B cell (primary cell): ENCODE measurements around the gene NDUFS4. TPM values are rescaled to one million over a fixed set of nuclear protein-coding genes. Genes with fewer than 3 reads are reported as not detected.
"Not testable (repeated sequence)": the region's sequence is repeated elsewhere in the genome, so short reads cannot be mapped to it uniquely, and the experiment has no call there.

ENCODE experiments used
- ATAC-seq: fragments of 200-7000 bp; cut with Tn5 transposase; one replicate; pipeline ENCODE4 v1.10.0; 2021; ENCODE audit warnings: low read depth, mild to moderate bottlenecking, moderate number of reproducible peaks, moderate library complexity
- CTCF ChIA-PET: fragments of 350-600 bp; sonication (Branson Sonifier 250); formaldehyde crosslinking; loops from one replicate; lab custom pipeline; 2021; ENCODE audit warnings: antibody characterized with exemption, inconsistent platforms; lab: Charles Lee
- POLR2A ChIA-PET: fragments of 350-600 bp; sonication (Branson Sonifier 250); formaldehyde crosslinking; loops from one replicate; lab custom pipeline; 2021; ENCODE audit warnings: antibody characterized with exemption; lab: Charles Lee
- DNase-seq: peaks from one replicate; pipeline ENCODE4 v3.0.0; 2013
- H2AFZ ChIP-seq: 2 replicates; pipeline ENCODE4 v1.6.1; 2012; ENCODE audit warnings: mild to moderate bottlenecking, low read depth, low read length; ENCODE audit not compliant: insufficient read depth, poor library complexity, severe bottlenecking
- H3K27ac ChIP-seq, 2 donors: 1 replicate in 1 of 2; 2 replicates in 1 of 2; pipeline ENCODE4 v1.5.1; 2012 to 2013; ENCODE audit warnings: low read length in 2 of 2, mild to moderate bottlenecking in 2 of 2, moderate library complexity in 1 of 2
- H3K27me3 ChIP-seq, 4 experiments: fragments of 200-600 bp in 1 of 4; sonication (generic) in 1 of 4; replicated peaks in 1 of 4; 1 replicate in 2 of 4; 2 replicates in 2 of 4; pipeline versions ENCODE4 v1.6.1 to v1.7.0; 2013 to 2016; ENCODE audit warnings: low read length in 3 of 4, mild to moderate bottlenecking in 2 of 4, mixed read lengths in 1 of 4, moderate library complexity in 1 of 4; ENCODE audit not compliant: insufficient read depth in 4 of 4, control insufficient read depth in 3 of 4; ENCODE audit errors: control extremely low read depth in 1 of 4
- H3K36me3 ChIP-seq, 2 experiments: replicated peaks in 1 of 2; 1 replicate in 1 of 2; 2 replicates in 1 of 2; pipeline versions ENCODE4 v1.6.1 to v1.7.1; 2013; ENCODE audit warnings: low read length in 1 of 2; ENCODE audit not compliant: insufficient read depth in 2 of 2, control insufficient read depth in 1 of 2; ENCODE audit errors: control extremely low read depth in 1 of 2, extremely low read depth in 1 of 2
- H3K4me1 ChIP-seq, 2 donors: fragments of 200-600 bp in 1 of 2; sonication (generic) in 1 of 2; 1 replicate in 1 of 2; 2 replicates in 1 of 2; pipeline versions ENCODE4 v1.5.1 to v1.6.1; 2013 to 2017; ENCODE audit warnings: low read length in 2 of 2; ENCODE audit not compliant: control insufficient read depth in 2 of 2, insufficient read depth in 2 of 2
- H3K4me2 ChIP-seq: replicated peaks from 2 replicates; pipeline ENCODE3; 2012; ENCODE audit warnings: mild to moderate bottlenecking, low read depth, low read length; ENCODE audit not compliant: poor library complexity, severe bottlenecking
- H3K4me3 ChIP-seq, 5 experiments: fragments of 200-600 bp in 1 of 5; sonication (generic) in 1 of 5; 1 replicate in 3 of 5; 2 replicates in 2 of 5; pipeline versions ENCODE4 v1.5.1 to v1.7.0; 2011 to 2016; ENCODE audit warnings: low read length in 4 of 5, mild to moderate bottlenecking in 4 of 5, low read depth in 2 of 5, control low read depth in 1 of 5, moderate library complexity in 1 of 5; ENCODE audit not compliant: insufficient read depth in 1 of 5; ENCODE audit errors: control extremely low read depth in 1 of 5, extremely low read depth in 1 of 5
- H3K79me2 ChIP-seq: fragments of 200-600 bp; sonication (generic); one replicate; pipeline ENCODE4 v1.6.0; 2016; ENCODE audit warnings: low read length; ENCODE audit not compliant: control insufficient read depth, insufficient read depth
- H3K9ac ChIP-seq: fragments of 200-600 bp; sonication (generic); 2 replicates; pipeline ENCODE4 v1.6.1; 2017; ENCODE audit warnings: mild to moderate bottlenecking, low read length, moderate library complexity
- H3K9me3 ChIP-seq, 3 donors: one replicate each; pipeline versions ENCODE4 v1.6.1 to v1.7.1; 2013; ENCODE audit warnings: low read length in 2 of 3; ENCODE audit not compliant: control insufficient read depth in 2 of 3, insufficient read depth in 1 of 3; ENCODE audit errors: control extremely low read depth in 1 of 3
- H4K20me1 ChIP-seq: 2 replicates; pipeline ENCODE4 v1.6.0; 2012; ENCODE audit warnings: mild to moderate bottlenecking, low read length; ENCODE audit not compliant: insufficient read depth, control insufficient read depth, poor library complexity, severe bottlenecking
- H3K27ac Mint-ChIP-seq: one replicate; pipeline ENCODE4 v1.8.0; 2021; ENCODE audit warnings: mixed read lengths
- H3K27me3 Mint-ChIP-seq: one replicate; pipeline ENCODE4 v1.8.0; 2021; ENCODE audit warnings: mixed read lengths
- H3K4me1 Mint-ChIP-seq: one replicate; pipeline ENCODE4 v1.8.0; 2021; ENCODE audit warnings: mixed read lengths
- H3K4me3 Mint-ChIP-seq: one replicate; pipeline ENCODE4 v1.8.0; 2021; ENCODE audit warnings: mixed read lengths
- H3K9me3 Mint-ChIP-seq: one replicate; pipeline ENCODE4 v1.8.0; 2022; ENCODE audit warnings: mixed read lengths; ENCODE audit not compliant: insufficient read depth
- CTCF ChIP-seq: fragments of 200-600 bp; IDR thresholded peaks from one replicate; pipeline ENCODE4 v1.8.0; 2022; ENCODE audit warnings: antibody characterized with exemption, mild to moderate bottlenecking
- EZH2 ChIP-seq: IDR thresholded peaks from 2 replicates; pipeline ENCODE4 v1.6.1; 2012; ENCODE audit warnings: borderline replicate concordance, low read depth, mild to moderate bottlenecking, moderate library complexity, low read length; ENCODE audit not compliant: insufficient read depth, poor library complexity, severe bottlenecking
- WGBS: methylation state at CpG from one replicate; pipeline ENCODE4 v1.1.5; 2013; ENCODE audit warnings: missing lambda C conversion rate; ENCODE audit not compliant: insufficient coverage; 5-methylcytosine and 5-hydroxymethylcytosine counted together
- intact Hi-C: fragments of 100-400 bp; cut with micrococcal nuclease; formaldehyde crosslinking; loops from one replicate; pipeline ENCODE4 v1.10.0; 2022
- polyA plus RNA-seq: library from polyadenylated mRNA; depleted of rRNA; stranded (reverse); fragments of >200 nt; gene quantifications from 2 replicates; pipeline ENCODE4 v1.2.3, GENCODE V29; 2012
- total RNA-seq, 2 donors: library from RNA; stranded (reverse); fragments of 120-200 nt in 1 of 2; gene quantifications; 1 replicate in 1 of 2; 2 replicates in 1 of 2; pipeline versions ENCODE4 v1.2.3 to v1.2.4, GENCODE V29; 2013 to 2022

Gene NDUFS4
- total and polyA plus RNA-seq, 2 donors (not counting 1 experiment from before 2014, with no cell fraction given), result 24.0 to 29.0 TPM

GRCh38 chr5:53607886-53608285 lies 47.4 kb downstream of the NDUFS4 start:
- POLR2A ChIA-PET, result no interaction called here

GRCh38 chr5:53608897-53609296 lies 48.5 kb downstream of the NDUFS4 start:
- ATAC-seq, H3K9ac ChIP-seq, H3K27me3 Mint-ChIP-seq, H3K9me3 ChIP-seq, H3K27me3 ChIP-seq, H3K4me3 Mint-ChIP-seq, H3K4me2 ChIP-seq, H4K20me1 ChIP-seq, H3K4me1 Mint-ChIP-seq, H3K4me1 ChIP-seq, H2AFZ ChIP-seq, intact Hi-C loops, H3K27ac ChIP-seq, POLR2A ChIA-PET, DNase-seq, H3K79me2 ChIP-seq, H3K27ac Mint-ChIP-seq, CTCF ChIA-PET, H3K4me3 ChIP-seq, H3K9me3 Mint-ChIP-seq: not testable (repeated sequence)
- WGBS, result no CpG with 5 or more reads among the region's 4 CpGs
- H3K36me3 ChIP-seq, result peaks cover 2 to 16% of the 10 kb centered on the region in 2 experiments

More at GRCh38 chr5:53607886-53608285, 47.4 kb downstream of the NDUFS4 start:
- no peak overlapping the region for H3K9ac ChIP-seq
- peaks cover 2 to 20% of the 10 kb centered on the region in 2 experiments for H3K36me3 ChIP-seq
- TF ChIP-seq EZH2 (no peak), CTCF (no peak)
- no peaks in the 10 kb centered on the region for H3K27me3 Mint-ChIP-seq
- no peak overlapping the region for H3K4me3 Mint-ChIP-seq
- no peak overlapping the region for H3K4me2 ChIP-seq
- no peaks in the 10 kb centered on the region for H3K4me1 ChIP-seq
- CTCF ChIA-PET, result no interaction called here
- H3K27me3 ChIP-seq, result no peaks in the 10 kb centered on the region
- no peak overlapping the region for H3K4me3 ChIP-seq
- DNase-seq, result no peak
- WGBS, result no CpG with 5 or more reads among the region's 2 CpGs
- ATAC-seq, result no peak
- intact Hi-C loops, result no loop called here
- H3K4me1 Mint-ChIP-seq, result no peaks in the 10 kb centered on the region
- H3K27ac ChIP-seq, result no peak overlapping the region
- H3K79me2 ChIP-seq, result peaks cover 7% of the 10 kb centered on the region
- H3K9me3 ChIP-seq, result no peaks in the 10 kb centered on the region
- H4K20me1 ChIP-seq, result no peaks in the 10 kb centered on the region
- H2AFZ ChIP-seq, result no peak overlapping the region
- no peaks in the 10 kb centered on the region for H3K9me3 Mint-ChIP-seq
- no peak overlapping the region for H3K27ac Mint-ChIP-seq
